B cell (primary cell): ENCODE results near the gene KMT2C.

Experiments used
- CTCF ChIP-seq: fragments of 200-600 bp; IDR thresholded peaks from one replicate; pipeline ENCODE4 v1.8.0; 2022; ENCODE audit warnings: antibody characterized with exemption, mild to moderate bottlenecking
- EZH2 ChIP-seq: IDR thresholded peaks from 2 replicates; pipeline ENCODE4 v1.6.1; 2012; ENCODE audit warnings: borderline replicate concordance, low read depth, mild to moderate bottlenecking, moderate library complexity, low read length; ENCODE audit not compliant: insufficient read depth, poor library complexity, severe bottlenecking

GRCh38 chr7:152307902-152308301, 127.9 kb downstream of the KMT2C start:
- TF ChIP-seq CTCF (no peak), EZH2 (no peak)
